NT2/D1 (cell line): ENCODE measurements around the gene BICC1.

Experiments
- SUZ12 ChIP-seq: IDR thresholded peaks from 2 replicates; pipeline ENCODE4 v1.6.1; 2011; ENCODE audit not compliant: insufficient read length, insufficient read depth; ENCODE audit errors: extremely low read depth
- YY1 ChIP-seq: IDR thresholded peaks from 2 replicates; pipeline ENCODE4 v1.6.1; 2011; ENCODE audit not compliant: insufficient read length, insufficient read depth
- ZNF274 ChIP-seq: IDR thresholded peaks from 2 replicates; pipeline ENCODE4 v1.6.1; 2011; ENCODE audit warnings: mild to moderate bottlenecking, low read depth, low read length

DNA sequence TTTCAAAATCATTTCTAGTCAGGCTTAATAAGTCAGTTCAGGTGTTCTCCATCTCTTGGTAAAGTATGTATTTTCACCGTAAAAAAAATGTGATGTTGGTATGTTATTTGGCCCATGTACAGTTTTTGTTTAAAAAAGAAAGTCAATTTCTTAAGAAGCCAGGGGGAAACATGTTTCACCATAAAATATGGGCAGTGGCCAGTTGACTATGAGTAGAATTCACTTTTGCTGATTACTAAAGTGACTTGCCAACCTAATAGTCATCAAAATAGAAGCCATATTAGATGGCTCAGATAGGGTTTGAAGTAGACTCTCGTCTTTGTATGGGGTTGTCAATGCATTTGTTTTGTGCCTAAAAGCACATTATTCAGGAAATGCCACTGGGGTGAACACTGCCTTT lies 266.3 kb downstream of the BICC1 start:
- TF ChIP-seq ZNF274 (no peak), YY1 (no peak), SUZ12 (no peak)
